Activated naive CD4-positive, alpha-beta T cell (primary cell): ENCODE results near the gene MYH7.
"Not testable (repeated sequence)": the region's sequence is repeated elsewhere in the genome, so short reads cannot be mapped to it uniquely, and the experiment has no call there.

Experiments
- DNase-seq, 4 experiments: peaks; one replicate each; lab custom pipeline; 2025; lab: John Stamatoyannopoulos, UW

The MYH7 gene

DNA sequence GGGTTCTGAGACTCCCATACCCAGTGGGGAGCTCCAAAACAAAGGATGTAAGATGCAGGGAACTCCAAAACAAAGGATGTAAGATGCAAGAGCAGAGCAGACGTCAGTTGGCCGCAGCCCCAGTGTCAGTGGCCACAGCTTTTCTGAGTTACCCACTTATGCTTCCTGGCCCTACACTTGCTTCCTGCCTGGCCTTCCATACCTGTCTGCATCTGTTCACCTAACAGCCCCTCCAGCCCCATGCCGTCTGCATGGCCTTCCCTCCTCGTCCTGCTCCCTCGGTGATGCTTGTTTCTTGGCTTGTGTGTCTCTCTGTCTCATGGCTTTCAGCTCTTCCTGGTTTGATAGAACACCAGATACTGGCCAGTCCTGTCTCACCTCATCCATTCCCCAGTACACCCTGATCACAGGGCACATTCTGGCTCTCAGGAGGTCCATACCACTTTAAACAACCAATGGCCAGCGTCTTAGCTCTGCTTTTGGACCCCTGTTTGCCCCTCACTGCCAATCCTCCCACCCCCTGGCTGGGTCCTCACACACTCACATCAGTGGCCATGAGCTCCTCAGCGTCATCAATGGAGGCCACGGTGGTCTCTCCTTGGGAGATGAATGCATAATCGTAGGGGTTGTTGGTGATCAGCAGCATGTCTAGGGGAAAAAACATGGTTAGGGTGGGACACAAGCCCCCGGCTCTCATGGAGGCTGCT lies 5.3 kb downstream of the MYH7 start:
- DNase-seq, result no peak

DNA sequence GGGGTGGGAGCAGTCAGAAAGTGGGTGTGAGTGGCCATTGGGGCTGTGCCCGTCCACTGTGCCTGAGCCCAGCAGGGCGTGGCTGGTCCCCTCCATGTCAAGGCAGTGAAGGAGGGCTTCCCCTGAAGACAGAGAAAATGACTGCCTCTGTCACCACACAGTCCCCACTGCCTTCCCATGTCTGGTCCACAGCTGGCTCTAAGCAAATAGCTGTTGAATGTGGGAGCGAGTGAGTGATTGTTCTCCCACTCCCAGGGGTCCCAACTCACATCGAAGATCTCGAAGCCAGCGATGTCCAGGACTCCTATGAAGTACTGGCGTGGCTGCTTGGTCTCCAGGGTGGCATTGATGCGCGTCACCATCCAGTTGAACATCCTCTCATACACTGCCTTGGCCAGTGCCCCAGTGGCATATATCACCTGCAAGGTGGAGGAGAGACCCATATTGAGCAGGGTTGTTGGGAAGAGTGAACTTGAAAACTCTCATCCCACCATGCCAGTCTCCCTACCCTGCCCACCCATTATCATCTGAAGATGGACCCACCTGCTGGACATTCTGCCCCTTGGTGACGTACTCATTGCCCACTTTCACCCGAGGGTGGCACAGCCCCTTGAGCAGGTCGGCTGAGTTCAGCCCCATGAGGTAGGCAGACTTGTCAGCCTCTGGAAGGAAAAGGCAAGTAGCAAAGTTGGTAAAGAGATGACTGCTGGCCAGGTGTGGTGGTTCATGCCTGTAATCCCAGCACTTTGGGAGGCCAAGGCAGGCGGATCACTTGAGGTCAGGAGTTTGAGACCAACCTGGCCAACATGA lies 6.6 kb downstream of the MYH7 start:
- no peak for DNase-seq

DNA sequence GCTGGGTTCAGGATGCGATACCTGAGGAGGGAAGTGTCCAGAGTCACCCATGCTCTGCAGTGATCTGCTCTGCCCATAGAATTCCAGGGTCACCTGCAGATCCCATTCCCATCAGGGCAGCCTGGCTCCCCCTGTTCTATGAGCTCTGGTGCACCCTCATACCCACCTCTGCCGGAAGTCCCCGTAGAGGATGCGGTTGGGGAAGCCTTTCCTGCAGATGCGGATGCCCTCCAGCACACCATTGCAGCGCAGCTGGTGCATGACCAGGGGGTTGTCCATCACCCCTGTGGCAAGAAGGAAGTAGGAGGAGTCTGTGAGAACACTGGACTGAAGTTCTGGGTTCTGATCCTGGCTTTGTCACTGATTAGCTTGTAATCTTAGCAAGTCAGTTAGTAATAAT lies 9.7 kb downstream of the MYH7 start:
- not testable (repeated sequence) for DNase-seq

DNA sequence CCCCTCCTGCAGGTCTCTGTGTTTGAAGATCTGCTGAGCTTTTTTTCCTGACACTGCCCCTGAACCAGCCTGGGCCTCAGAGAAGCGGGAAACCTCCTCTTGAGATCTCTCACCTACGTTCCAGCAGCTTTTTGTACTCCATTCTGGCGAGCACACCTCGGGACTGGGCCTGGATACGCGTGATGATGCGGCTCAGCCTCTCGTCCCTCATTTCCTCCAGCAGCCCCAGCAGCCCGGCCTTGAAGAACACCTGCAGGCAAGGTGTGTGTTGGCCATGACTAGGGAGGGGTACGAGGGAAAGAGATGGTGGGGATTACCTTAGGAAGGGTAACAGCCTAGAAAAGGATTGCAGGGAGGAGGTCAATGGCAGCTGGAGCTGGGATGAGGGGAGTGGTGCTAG lies 10.3 kb downstream of the MYH7 start:
- DNase-seq, result no peak

DNA sequence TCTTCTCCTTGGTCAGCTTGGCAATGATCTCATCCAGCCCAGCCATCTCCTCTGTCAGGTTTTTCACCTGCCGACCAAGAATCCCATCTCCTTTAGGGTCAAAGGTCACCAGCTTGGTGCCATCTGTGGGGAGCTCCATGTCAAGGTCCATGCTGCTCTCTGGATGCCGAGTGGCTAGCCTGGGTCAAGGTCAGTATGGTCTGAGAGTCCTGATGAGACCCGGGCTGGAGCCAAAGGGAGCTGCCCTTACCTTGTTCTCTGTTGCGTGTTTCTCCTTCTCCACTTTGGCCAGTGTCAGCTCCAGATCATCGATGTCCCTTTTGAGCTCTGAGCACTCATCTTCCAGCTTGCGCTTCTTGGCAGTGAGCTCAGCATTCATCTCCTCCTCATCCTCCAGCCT lies 11.8 kb downstream of the MYH7 start:
- DNase-seq, result no peak

DNA sequence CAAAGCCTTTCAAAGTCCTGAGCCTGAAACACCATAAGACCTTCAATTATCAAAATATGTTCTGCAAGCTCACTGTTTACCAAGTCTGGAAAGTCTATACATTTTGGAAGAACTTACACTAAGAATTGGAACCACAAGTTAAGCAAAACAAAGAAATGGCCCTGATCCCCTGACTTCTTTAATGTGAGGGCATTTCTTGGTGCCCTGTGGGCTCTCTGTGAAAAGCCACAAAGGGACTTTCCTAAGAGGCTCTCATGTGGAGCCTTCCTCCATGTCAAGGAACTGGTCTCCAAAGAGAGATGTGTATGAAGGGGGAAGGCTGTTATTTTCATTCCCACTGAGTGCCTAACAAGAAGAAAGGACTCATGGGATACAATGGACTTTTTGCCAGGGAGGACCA lies 13.9 kb downstream of the MYH7 start:
- DNase-seq, result no peak

DNA sequence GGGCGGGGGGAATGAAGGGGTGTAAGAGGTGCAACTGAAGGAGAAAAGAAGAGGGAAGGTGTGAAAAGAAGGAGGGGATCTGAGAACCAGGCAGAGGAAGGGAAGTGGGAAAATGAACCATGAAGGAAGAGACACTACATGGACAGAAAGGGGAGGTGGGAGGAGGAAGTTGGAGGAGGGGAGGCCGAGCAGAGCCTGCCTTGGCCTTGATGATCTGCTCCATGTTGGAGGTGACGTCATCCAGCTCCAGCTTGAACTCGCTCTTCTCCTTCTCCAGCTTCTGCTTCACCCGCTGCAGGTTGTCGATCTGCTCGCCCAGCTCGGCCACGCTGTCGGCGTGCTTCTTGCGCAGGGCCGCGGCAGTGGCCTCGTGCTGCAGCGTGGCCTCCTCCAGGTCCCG lies 15.8 kb downstream of the MYH7 start:
- DNase-seq, result not testable (repeated sequence)

DNA sequence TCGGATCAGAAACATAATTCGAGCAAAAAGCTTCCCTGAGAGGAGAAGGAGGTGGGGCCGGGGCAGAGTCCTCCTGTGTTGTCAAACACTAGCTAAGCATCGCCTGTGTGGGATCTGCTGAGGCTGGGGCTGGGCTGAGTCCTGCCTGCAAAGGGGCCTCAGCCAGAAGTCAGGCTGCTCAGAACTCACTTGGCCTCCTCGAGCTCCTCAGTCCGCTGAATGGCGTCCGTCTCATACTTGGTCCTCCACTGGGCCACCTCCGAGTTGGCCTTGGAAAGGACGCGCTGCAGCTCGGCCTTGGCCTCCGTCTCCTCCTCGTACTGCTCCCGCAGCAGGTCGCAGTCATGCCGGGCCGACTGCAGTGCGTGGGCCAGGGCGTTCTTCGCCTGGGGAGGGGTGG lies 17.4 kb downstream of the MYH7 start:
- DNase-seq, result no peak

DNA sequence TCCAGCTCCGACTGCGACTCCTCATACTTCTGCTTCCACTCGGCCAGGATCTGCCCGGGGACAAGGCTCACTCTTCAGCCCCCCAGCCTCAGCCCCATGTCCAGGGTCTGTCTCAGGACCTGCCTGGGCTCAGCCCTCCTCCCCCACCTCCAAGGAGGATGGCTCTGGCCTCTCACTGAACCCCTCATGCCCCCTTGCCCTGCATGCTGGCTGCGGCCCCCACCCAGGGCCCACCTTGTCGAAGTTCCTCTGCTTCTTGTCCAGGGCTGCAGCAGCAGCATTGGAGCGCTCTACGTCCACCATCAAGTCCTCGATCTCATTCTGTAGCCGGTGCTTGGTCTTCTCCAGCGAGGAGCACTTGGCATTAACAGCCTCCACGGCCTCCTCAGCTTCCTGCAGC lies 18.2 kb downstream of the MYH7 start:
- DNase-seq, result not testable (repeated sequence)

DNA sequence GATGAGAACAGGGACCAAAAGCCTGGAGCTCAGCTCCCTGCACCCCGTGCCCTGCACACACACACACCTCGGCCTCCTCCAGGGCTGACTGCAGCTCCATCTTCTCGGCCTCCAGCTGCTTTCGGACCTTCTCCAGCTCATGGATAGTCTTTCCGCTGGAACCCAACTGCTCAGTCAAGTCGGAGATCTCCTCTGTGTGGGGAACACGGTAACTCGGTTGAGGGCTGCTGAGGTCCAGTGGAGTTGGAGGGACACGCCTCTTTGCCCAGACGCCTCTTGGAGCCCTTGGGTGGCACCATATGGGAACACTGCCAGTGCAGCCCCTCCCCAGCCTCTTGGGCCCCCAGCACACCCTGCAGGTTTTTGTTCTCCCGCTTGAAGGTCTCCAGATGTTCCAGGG lies 18.7 kb downstream of the MYH7 start:
- DNase-seq, result no peak

DNA sequence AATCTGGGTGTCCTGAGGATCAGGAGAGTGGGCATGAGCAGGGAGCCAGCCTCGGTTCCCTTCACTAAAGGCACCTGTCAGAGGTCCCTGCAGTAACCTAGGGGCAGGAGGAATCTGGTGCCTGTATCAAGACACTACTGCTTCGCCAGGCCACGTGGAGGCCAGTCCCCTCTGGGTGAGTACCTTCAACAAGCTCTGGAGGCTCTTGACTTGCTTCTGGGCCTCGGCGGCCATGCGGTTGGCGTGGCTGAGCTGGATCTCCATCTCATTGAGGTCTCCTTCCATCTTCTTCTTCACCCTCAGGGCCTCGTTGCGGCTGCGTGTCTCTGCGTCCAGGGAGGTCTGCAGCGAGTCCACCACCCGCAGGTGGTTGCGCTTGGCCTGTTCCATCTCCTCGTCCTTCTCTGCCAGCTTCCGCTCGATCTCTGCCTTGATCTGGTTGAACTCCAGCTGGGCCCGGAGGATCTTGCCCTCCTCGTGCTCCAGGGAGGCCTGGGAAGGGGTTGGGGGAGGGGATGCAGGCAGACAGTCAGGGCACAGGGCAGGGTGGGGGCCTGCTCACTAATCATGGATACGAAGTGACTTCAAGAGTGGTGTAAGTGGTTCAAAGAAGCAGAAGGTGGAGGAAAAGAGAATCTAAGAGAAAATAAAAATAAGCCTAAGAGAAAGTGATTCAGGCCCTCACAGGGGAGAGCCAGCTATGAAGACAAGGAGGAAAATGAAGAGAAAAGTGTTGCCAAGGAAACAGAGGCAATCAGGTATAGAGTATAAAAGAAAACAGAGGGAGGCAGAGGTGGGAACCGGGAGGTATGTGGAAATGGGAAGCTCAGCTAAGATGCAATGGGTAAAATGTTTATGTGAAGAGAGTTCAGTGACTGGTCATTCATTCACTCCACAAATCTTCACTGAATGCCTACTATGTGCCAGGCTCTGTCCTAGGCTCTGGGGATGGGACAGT lies 19.4 kb downstream of the MYH7 start:
- DNase-seq, result no peak

DNA sequence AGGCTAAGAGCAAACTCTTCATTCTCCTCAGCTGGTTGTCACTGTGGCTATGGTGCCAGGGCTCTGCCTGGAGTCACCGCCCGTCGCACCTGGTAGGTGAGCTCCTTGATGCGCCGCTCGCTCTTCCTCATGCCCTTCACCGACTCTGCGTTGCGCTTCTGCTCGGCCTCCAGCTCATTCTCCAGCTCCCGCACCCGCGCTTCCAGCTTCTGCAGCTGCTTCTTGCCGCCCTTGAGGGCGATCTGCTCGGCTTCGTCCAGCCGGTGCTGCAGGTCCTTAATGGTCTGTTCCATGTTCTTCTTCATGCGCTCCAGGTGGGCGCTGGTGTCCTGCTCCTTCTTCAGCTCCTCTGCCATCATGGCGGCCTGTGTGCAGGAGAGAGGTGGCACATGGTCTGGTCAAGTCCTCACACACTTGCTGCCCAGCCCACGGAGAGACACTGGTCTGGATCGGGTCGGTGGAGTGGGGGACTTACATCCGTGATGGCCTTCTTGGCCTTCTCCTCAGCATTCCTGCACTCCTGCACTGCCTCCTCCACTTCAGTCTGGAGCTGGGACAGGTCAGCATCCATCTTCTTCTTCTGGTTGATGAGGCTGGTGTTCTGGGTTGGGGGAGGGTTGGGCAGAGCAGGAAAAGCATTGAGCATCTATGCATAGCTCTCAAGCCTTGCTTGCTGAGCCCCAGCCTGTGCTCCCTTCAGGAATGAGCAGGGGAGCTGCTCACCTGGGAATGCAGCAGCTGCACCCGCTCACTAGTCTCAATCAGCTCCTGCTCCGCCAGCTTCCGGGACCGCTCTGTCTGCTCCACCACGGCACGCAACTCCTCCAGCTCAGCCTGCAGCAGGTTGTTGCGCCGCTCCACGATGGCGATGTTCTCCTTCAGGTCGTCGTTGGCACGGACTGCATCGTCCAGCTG lies 20.3 kb downstream of the MYH7 start:
- DNase-seq, result no peak

DNA sequence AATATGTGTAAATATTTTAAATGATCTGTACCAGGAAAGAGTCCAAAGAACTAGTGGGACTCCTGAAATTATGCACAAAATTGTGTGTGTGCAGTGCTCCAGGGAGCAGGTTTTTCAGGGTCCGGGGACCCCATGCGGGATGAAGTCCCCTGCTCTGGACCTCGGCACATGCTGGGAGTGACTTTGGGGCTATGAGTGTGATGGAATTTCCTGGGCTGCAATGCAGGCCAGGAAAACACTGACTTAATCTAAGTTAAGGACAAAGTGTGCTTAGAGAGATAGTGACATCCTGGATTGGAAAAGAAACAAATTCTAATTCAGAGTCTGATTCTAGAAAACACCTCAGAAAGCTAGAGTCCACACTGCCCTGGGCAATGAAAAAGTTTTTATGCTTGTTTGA lies 21.2 kb downstream of the MYH7 start:
- DNase-seq, result no peak

DNA sequence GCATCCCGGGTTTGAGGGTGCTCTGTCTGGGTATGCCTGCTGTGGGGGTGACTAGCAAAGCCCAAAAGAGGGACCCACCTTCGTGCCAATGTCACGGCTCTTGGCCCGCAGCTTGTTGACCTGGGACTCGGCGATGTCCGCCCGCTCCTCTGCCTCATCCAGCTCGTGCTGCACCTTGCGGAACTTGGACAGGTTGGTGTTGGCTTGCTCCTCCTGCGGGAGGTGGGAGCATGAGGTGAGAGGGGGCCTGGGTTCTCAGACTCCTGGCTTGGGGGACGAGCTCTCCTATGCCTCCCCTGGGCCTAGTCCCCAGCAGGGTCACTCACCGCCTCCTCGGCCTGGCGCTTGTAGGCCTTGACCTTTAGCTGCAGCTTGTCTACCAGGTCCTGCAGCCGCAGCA lies 21.8 kb downstream of the MYH7 start:
- no peak for DNase-seq

DNA sequence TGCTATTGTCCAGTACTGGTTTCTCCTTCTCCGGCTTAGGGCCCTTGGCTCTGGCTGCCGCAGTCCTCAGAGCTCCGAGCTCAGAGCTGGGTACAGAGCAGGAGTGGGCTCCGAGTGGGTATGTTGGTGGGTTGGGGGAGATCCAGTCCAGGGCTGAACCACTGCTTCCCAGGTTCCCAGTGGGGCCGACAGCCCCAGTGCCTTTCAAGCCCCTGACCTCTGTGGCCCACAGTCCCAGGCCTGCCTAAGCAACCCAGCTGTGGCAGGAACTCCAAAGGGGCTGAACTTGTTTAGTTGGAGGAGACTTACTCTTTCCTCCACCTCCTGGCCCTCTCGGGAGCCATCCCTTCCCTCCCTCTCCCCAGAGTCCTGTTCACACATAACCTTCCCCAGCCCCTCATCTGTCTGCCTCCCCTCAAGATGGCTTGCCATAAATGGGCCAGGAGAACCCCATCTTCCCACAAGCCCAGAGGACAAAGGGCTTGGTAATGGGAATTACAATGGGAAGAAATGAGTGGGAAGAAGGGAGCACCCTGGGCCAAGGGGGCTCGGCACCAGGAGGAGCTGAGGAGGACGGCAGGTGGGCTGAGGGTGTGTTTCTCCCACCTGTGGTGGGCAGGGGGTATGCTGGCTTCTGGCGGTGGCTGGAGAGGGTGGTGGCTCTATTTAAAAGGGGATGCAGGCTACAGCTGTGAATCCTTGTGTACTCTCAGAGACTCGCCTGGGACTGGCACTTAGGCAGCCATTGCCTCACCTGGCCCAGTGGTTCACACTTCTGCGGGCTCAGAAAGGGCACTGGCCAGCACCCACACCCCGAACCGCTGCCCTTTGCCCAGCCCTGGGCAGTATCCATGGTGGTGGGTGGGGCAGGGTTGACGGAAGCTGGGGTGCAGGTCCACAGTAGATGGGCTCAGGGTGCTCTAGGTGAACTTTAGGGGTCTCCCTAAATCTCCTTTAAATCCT lies 23.6 kb downstream of the MYH7 start:
- no peak for DNase-seq

DNA sequence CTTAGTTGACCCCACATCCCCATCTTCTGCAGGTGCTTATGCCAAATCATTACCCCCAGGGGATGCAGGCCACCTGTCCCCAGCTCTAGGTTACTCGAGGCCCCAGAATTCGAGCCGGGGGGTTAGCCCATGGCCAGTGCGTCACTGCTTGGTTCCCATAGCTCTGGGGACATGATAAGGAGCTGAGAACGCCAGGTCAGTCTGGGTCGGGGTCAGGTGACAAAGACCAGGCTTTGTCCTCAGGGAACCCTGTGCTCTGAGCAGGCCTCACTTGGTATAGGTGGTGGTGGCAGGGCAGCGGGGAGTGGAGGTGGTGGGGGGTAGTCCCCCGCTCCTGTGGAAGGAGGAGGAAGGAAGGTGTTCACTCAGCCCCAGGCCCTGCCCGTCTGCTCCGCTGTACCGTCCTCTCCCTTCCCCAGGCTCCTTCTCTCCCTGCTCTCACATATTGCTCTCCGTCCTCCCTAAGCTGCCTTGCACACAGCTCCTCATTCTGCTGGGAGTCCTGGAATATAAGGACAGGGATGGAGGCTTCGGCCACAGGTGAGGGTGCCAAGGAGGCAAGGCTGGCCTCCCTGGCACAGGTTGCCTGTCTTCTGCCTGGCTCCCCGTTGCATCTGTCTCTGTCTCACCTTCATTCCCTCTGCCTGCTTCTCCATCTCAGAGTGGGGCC lies 25.4 kb downstream of the MYH7 start:
- DNase-seq, result no peak

DNA sequence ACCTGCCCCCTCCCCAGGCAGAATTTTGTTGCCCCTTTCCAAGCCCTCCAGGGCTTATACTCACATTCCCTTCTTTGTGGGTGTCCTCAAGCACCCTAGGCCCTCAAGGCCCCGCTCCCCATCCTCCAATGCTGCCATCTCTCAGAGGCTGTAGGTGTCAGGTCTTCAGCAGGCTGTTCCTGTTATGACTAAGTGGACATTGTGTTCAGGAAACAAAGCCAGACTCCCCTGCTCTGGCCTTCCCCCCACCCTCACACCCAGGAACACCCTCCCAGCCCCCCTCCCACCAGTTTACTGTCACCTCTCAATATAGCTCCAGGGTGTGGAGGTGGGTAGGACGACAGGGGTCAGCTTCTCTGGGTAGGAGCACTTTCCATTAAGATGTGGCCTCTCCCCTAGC lies 26.0 kb downstream of the MYH7 start:
- DNase-seq, result no peak

DNA sequence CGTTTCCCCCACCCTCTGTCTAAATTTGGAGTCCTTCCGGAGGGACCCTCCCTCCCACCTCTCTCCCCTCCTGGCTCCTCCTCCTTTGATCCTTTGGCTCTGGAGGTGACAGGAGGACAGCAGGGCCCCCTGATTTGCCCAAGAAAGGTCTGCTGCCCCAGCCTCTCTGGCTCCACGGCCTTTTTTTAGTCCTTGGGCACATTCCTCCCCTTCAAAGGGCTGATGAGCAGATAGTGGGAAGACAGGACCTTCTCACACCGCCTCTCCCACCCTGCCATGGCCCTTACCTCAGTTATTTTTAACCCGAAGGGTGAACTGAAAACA lies 27.2 kb downstream of the MYH7 start:
- no peak for DNase-seq

DNA sequence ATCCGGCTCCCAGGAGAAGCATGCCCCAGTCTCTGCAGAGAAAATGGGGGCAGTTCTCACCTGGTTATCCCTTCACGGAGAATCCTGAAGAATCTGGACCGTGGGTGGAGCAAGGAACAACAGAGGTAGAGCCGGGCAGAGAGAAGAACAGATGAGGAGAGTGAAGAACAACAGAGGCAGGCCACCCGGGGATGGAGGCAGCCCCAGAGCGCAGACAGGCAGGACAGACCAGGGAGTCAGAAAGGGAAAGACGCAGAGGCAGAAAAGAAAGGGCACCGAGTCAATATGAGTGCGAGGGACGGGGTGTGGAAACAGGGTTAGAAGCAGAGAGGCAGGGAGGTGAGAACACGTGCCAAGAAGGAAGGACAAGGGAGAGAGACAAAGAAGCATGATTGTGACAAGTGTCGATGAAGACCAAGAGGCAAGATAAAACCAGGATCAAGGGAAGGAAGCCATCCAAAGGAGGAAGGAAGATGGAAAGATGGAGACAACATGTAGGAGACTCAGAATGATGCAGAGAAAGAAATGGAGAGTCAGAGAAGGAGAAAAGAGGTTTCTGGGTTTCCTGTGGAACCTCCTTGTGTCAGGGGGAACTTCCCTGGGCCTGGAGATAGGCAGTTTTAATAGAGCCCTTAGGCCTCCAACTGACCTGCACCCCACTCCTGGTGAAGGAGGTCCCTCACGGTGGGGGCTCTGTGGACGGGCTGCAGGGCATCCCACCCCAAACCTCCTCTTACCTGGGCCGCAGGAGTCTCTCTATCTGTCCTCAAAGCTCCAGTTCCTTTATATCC lies 27.7 kb downstream of the MYH7 start, which contains the start of gene MYH6:
Gene MYH6 (minus strand): TSS at position 758 of the 791 bp plus-strand sequence. CDS start 1,050 bp downstream, outside the sequence.
- DNase-seq, result no peak
